ENCODE measurements around the gene UNG. TPM values are rescaled to one million over a fixed set of nuclear protein-coding genes. Genes with fewer than 3 reads are reported as not detected.

The UNG gene
- polyA plus RNA-seq, 1 of the 3 experiments (the other 2 are of a cell fraction) = 33.2 TPM

DNA sequence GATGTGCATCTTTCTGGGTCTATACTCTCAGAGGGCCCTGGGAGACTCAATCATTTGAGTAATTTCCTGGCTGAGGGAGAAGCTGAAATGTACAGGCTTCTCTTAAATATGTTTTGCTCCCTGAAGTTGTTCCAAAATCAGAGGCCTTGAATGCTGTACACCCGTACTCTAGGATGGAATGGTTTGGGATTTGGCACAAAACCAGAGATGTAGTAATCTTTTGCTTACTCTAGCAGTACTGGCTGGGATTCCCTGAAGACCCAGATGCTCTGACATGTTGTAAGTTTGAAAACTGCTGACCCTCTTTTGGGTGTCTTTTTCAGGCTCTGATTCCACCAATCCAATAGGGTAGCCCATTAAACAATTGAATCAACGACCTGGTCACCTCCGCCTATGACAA is 29.4 kb downstream of the UNG start:
- no peak for DNase-seq
- Histone ChIP-seq H3K36me3 (replicated peaks in 1 of 2; ENCODE audit: control insufficient read depth in 1 of 2, insufficient read depth in 2 of 2, low read length in 1 of 2) (no peaks in the 10 kb centered on the region), H3K79me2 (ENCODE audit: insufficient read depth) (no peaks in the 10 kb centered on the region), H3K9me2 (no peaks in the 10 kb centered on the region), H3K4me2 (no peak overlapping the region), H3K4me3 (ENCODE audit: low read depth in 2 of 2, low read length in 1 of 2) (no peak overlapping the region), H3K27me3 (ENCODE audit: insufficient read depth) (no peaks in the 10 kb centered on the region), H3K9me3 (no peaks in the 10 kb centered on the region), H4K20me1 (ENCODE audit: insufficient read depth) (no peaks in the 10 kb centered on the region), H2AFZ (ENCODE audit: low read depth) (no peak overlapping the region), H3K9ac (no peak overlapping the region), H3F3A (replicated peaks; ENCODE audit: insufficient read depth) (no peaks in the 10 kb centered on the region), H3K4me1 (ENCODE audit: control insufficient read depth in 1 of 2, insufficient read depth in 2 of 2, low read depth in 1 of 2, low read length in 1 of 2) (peaks cover 0 to 7% of the 10 kb centered on the region in 2 experiments; a peak in 1 of 4 replicates), H3K27ac (ENCODE audit: low read depth in 2 of 2, low read length in 1 of 2) (no peak overlapping the region)
- TF ChIP-seq TCF12 (IDR thresholded peaks at IDR 0.05) (no peak), RCOR1 (IDR thresholded peaks at IDR 0.05; ENCODE audit: low read length) (no peak), GATA2 (CRISPR knock-in tag; IDR thresholded peaks at IDR 0.05) (no peak), MEF2A (IDR thresholded peaks at IDR 0.05; ENCODE audit: borderline replicate concordance, low read depth) (no peak), FOSL2 (IDR thresholded peaks at IDR 0.05; ENCODE audit: borderline replicate concordance, low read depth) (no peak), SMC3 (IDR thresholded peaks at IDR 0.05; ENCODE audit: low read depth, low read length) (no peak), POLR2AphosphoS5 (IDR thresholded peaks at IDR 0.05; ENCODE audit: low read depth, low read length) (no peak), CHD2 (IDR thresholded peaks at IDR 0.05; ENCODE audit: low read length, partially characterized antibody) (no peak), RXRA (IDR thresholded peaks at IDR 0.05; ENCODE audit: borderline replicate concordance, low read depth) (no peak), SIN3A (IDR thresholded peaks at IDR 0.05; ENCODE audit: borderline replicate concordance, low read depth, low read length) (no peak), NRF1 (IDR thresholded peaks at IDR 0.05; ENCODE audit: low read depth, low read length) (no peak), RAD21 (IDR thresholded peaks at IDR 0.05; ENCODE audit: low read length) (no peak), JUND (IDR thresholded peaks at IDR 0.05) (no peak), EZH2phosphoT487 (IDR thresholded peaks at IDR 0.05; ENCODE audit: borderline replicate concordance, low read depth) (no peak), FOXJ3 (CRISPR knock-in tag; IDR thresholded peaks at IDR 0.05) (no peak), MXI1 (IDR thresholded peaks at IDR 0.05; ENCODE audit: low read depth, low read length) (no peak), TEAD4 (IDR thresholded peaks at IDR 0.05; ENCODE audit: borderline replicate concordance, insufficient read depth) (no peak)
- TF ChIP-seq, protein P1, sequence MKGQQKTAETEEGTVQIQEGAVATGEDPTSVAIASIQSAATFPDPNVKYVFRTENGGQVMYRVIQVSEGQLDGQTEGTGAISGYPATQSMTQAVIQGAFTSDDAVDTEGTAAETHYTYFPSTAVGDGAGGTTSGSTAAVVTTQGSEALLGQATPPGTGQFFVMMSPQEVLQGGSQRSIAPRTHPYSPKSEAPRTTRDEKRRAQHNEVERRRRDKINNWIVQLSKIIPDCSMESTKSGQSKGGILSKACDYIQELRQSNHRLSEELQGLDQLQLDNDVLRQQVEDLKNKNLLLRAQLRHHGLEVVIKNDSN (IDR thresholded peaks at IDR 0.05; ENCODE audit: borderline replicate concordance, low read depth) = no peak
- TF ChIP-seq, protein P2, sequence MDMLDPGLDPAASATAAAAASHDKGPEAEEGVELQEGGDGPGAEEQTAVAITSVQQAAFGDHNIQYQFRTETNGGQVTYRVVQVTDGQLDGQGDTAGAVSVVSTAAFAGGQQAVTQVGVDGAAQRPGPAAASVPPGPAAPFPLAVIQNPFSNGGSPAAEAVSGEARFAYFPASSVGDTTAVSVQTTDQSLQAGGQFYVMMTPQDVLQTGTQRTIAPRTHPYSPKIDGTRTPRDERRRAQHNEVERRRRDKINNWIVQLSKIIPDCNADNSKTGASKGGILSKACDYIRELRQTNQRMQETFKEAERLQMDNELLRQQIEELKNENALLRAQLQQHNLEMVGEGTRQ (IDR thresholded peaks at IDR 0.05; ENCODE audit: borderline replicate concordance, low read depth, low read length) = no peak
- TF ChIP-seq, protein P3, sequence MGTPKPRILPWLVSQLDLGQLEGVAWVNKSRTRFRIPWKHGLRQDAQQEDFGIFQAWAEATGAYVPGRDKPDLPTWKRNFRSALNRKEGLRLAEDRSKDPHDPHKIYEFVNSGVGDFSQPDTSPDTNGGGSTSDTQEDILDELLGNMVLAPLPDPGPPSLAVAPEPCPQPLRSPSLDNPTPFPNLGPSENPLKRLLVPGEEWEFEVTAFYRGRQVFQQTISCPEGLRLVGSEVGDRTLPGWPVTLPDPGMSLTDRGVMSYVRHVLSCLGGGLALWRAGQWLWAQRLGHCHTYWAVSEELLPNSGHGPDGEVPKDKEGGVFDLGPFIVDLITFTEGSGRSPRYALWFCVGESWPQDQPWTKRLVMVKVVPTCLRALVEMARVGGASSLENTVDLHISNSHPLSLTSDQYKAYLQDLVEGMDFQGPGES (IDR thresholded peaks at IDR 0.05; ENCODE audit: low read depth, low read length) = no peak
- CTCF ChIA-PET = interaction anchor here (1.1 to 1.4 kb wide), 2 partner anchors 16 to 267 kb away, joined by 3 to 4 read pairs; no protein-coding TSS in a partner anchor
- POLR2A ChIA-PET = no interaction called here
- 72% methylated on average over 3 of the region's 3 CpGs for WGBS (ENCODE audit: low lambda C conversion rate)

Data from SK-N-SH (cell line).